ENCODE data around the gene MIS18A. TPM values are rescaled to one million over a fixed set of nuclear protein-coding genes. Genes with fewer than 3 reads are reported as not detected.

The MIS18A gene
- 10 to 100 TPM in 2 of 4 donors, 1 to 10 TPM in 2; 4.3 to 13.7 (median 8.9) TPM for total RNA-seq

GRCh38 chr21:32278518-32279376 lies at the start of gene MIS18A:
TSS of gene MIS18A (minus strand) at chr21:32279049. CDS start at chr21:32279014, 35 bp downstream.
- intact Hi-C loops (cut with DNase I): no loop called here
- Histone ChIP-seq H3K27me3 (no peaks in the 10 kb centered on the region), H3K9me3 (no peaks in the 10 kb centered on the region), H3K27ac (peak within 1 kb of the TSS; percentile 75 to 84 (median 76)), H3K4me1 (peaks cover 15 to 29% (median 18%) of the 10 kb centered on the region in 3 donors), H3K36me3 (peaks cover 0 to 20% (median 0%) of the 10 kb centered on the region in 3 donors), H3K4me3 (peak within 1 kb of the TSS; percentile 75 to 91 (median 82))
- TF ChIP-seq POLR2A (IDR thresholded peaks at IDR 0.05) (peak in 3 of 4 donors; percentile 30 to 53 (median 37)), CTCF (IDR thresholded peaks at IDR 0.05) (peak in 2 of 6 experiments; percentile 10 to 58)
- 1% methylated on average over 16 to 18 of the region's 69 CpGs for WGBS, 2 donors
- DNase-seq: peak; percentile 60

- TF ChIP-seq CTCF (IDR thresholded peaks at IDR 0.05) (no peak), POLR2A (IDR thresholded peaks at IDR 0.05) (no peak)
- H3K4me3 ChIP-seq: no peak overlapping the region
- intact Hi-C loops (cut with DNase I): no loop called here
- H3K4me1 ChIP-seq: peaks cover 0 to 23% (median 13%) of the 10 kb centered on the region in 3 donors
- WGBS, 2 donors: 44 to 51% methylated on average over 3 of the region's 3 CpGs
- H3K9me3 ChIP-seq: no peaks in the 10 kb centered on the region
- peaks cover 16 to 96% (median 25%) of the 10 kb centered on the region in 3 donors for H3K36me3 ChIP-seq
- DNase-seq: no peak
- H3K27me3 ChIP-seq: no peaks in the 10 kb centered on the region
- peak overlapping the region; percentile 35 to 74 (median 68) for H3K27ac ChIP-seq
Measured at GRCh38 chr21:32328595-32328994, 49.7 kb upstream of the MIS18A start.

GRCh38 chr21:32325706-32326105 lies 46.9 kb upstream of the MIS18A start:
- WGBS, 2 donors: 70 to 86% methylated on average over 3 to 5 of the region's 8 CpGs
- H3K9me3 ChIP-seq: no peaks in the 10 kb centered on the region
- peaks cover 0 to 23% (median 13%) of the 10 kb centered on the region in 3 donors for H3K4me1 ChIP-seq
- H3K27ac ChIP-seq: no peak overlapping the region
- intact Hi-C loops (cut with DNase I): no loop called here
- no peak overlapping the region for H3K4me3 ChIP-seq
- TF ChIP-seq CTCF (IDR thresholded peaks at IDR 0.05) (no peak), POLR2A (IDR thresholded peaks at IDR 0.05) (no peak)
- H3K27me3 ChIP-seq: no peaks in the 10 kb centered on the region
- peaks cover 30 to 97% (median 39%) of the 10 kb centered on the region in 3 donors for H3K36me3 ChIP-seq
- DNase-seq: no peak

GRCh38 chr21:32322676-32323075 lies 43.8 kb upstream of the MIS18A start:
- H3K36me3 ChIP-seq: peaks cover 56 to 97% (median 56%) of the 10 kb centered on the region in 3 donors
- intact Hi-C loops (cut with DNase I): no loop called here
- H3K4me3 ChIP-seq: no peak overlapping the region
- no peaks in the 10 kb centered on the region for H3K9me3 ChIP-seq
- no peak for DNase-seq
- H3K27me3 ChIP-seq: no peaks in the 10 kb centered on the region
- no peak overlapping the region for H3K27ac ChIP-seq
- TF ChIP-seq CTCF (IDR thresholded peaks at IDR 0.05) (no peak), POLR2A (IDR thresholded peaks at IDR 0.05) (no peak)
- H3K4me1 ChIP-seq: peaks cover 0 to 1% (median 0%) of the 10 kb centered on the region in 3 donors
- WGBS, 2 donors: 57 to 95% methylated on average over 1 to 4 of the region's 10 CpGs

- Histone ChIP-seq H3K36me3 (peaks cover 62 to 97% (median 62%) of the 10 kb centered on the region in 3 donors), H3K4me3 (no peak overlapping the region), H3K27me3 (no peaks in the 10 kb centered on the region), H3K9me3 (no peaks in the 10 kb centered on the region), H3K27ac (no peak overlapping the region), H3K4me1 (no peaks in the 10 kb centered on the region)
- no peak for DNase-seq
- TF ChIP-seq POLR2A (IDR thresholded peaks at IDR 0.05): no peak
- no peak for TF ChIP-seq CTCF (IDR thresholded peaks at IDR 0.05)
- WGBS, 2 donors: 91 to 96% methylated on average over 11 to 12 of the region's 12 CpGs
- intact Hi-C loops (cut with DNase I): no loop called here
Measured at GRCh38 chr21:32322103-32322502, 43.3 kb upstream of the MIS18A start.
